DMS 273 (cell line): Measurements from ENCODE around the gene ABCA13.
"Not testable (repeated sequence)": the region's sequence is repeated elsewhere in the genome, so short reads cannot be mapped to it uniquely, and the experiment has no call there.

Source experiments
- DNase-seq: peaks from one replicate; lab custom pipeline; 2025; ENCODE audit not compliant: unreplicated experiment; lab: John Stamatoyannopoulos, UW

Gene ABCA13, protein sequence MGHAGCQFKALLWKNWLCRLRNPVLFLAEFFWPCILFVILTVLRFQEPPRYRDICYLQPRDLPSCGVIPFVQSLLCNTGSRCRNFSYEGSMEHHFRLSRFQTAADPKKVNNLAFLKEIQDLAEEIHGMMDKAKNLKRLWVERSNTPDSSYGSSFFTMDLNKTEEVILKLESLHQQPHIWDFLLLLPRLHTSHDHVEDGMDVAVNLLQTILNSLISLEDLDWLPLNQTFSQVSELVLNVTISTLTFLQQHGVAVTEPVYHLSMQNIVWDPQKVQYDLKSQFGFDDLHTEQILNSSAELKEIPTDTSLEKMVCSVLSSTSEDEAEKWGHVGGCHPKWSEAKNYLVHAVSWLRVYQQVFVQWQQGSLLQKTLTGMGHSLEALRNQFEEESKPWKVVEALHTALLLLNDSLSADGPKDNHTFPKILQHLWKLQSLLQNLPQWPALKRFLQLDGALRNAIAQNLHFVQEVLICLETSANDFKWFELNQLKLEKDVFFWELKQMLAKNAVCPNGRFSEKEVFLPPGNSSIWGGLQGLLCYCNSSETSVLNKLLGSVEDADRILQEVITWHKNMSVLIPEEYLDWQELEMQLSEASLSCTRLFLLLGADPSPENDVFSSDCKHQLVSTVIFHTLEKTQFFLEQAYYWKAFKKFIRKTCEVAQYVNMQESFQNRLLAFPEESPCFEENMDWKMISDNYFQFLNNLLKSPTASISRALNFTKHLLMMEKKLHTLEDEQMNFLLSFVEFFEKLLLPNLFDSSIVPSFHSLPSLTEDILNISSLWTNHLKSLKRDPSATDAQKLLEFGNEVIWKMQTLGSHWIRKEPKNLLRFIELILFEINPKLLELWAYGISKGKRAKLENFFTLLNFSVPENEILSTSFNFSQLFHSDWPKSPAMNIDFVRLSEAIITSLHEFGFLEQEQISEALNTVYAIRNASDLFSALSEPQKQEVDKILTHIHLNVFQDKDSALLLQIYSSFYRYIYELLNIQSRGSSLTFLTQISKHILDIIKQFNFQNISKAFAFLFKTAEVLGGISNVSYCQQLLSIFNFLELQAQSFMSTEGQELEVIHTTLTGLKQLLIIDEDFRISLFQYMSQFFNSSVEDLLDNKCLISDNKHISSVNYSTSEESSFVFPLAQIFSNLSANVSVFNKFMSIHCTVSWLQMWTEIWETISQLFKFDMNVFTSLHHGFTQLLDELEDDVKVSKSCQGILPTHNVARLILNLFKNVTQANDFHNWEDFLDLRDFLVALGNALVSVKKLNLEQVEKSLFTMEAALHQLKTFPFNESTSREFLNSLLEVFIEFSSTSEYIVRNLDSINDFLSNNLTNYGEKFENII (N-terminal part only)

DNA sequence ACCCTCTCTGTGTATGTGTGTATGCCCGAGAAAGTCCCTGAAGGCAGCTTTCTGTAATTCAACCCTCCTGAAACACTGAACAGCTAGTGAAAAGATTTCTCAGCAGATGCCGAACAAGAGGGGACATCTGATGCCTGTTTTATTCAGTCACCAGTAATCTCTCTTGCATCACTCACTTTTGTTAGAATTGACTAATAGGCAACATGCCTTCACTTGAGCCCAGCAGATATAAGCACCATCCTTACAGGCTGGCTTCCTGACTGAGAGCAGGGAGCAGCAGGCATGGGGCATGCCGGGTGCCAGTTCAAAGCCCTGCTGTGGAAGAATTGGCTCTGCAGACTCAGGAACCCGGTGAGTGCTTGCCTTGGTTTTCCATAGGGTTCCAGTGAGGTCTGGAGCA is at the start of gene ABCA13:
Gene ABCA13 (plus strand): TSS at position 257 of the 400 bp plus-strand sequence. CDS start 26 bp downstream, at position 283.
- no peak for DNase-seq

DNA sequence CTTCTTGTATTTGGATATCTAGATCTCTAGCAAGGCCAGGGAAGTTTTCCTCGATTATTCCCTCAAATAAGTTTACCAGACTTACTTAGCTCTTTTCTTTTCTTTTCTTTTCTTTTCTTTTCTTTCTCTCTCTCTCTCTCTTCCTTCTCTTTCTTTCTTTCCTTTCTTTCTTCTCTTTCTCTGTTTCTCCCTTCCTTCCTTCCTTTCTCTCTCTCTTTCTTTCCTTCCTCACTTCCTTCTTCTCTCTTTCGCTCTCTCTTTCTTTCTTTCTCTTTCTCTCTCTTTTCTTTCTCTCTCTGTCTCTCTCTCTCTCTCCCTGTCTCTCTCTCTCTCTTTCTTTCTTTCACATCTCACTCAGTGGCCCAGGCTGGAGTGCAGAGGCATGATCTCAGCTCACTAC is 45.2 kb upstream of the ABCA13 start:
- DNase-seq = no peak

DNA sequence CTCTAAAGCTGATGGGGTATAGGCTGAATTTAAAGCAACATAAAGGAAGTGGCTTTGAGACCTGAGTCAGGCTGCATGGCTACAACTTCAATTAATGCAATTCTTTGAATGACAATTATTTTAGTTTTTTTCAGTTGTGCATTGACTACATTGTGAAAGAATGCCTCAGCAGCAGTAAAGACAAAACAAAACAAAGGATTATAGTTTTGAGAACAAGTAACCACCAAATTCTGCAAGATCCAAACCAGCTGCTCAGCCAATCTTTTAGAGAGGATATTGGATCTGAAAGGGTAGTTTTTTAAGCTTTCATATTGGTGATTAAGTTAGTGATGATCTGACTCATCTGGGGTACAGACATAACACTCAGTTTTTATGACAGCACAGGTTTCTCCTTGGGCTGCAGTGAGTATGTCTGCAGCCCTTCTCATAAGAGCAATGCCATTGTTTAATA is 40.6 kb upstream of the ABCA13 start:
- no peak for DNase-seq

DNA sequence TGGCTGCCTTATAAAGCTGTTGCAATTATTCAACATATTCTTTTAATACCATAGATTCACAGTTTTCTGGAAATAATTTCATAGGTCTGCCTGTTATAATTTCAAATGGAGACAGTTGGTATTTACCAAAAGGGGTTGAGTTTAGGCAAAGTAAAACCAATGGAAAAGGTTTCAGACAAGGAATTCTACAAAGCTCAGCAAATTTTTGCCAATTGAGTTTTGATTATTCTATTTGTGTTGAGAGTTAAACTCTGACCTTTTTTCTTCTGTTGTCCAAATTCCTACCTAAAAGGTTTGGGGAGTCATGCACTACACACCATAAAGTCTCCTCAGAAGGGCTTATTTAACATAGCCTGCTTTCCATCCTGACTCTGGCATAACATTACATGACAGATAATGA is 38.5 kb upstream of the ABCA13 start:
- DNase-seq = no peak

DNA sequence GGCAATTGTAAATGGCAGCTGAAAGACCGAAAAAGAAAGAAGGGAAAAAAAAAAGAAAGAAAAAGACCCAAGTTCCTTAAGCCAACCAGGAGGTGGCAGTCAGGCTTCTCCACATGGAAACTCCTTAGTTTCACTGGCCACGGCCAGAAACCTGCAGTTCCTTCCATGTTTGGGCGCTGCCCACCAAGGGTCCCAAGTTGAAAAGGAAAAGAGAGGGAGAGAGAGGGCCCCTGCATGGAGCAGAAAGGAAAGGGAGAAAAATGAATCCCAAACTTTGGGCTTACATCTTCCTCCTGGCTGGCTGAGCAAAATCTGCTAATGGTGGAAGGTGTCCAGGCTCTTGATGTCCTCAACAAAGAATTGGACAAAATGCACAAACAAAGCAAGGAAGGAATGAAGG is 31.8 kb upstream of the ABCA13 start:
- DNase-seq = peak; percentile 17

DNA sequence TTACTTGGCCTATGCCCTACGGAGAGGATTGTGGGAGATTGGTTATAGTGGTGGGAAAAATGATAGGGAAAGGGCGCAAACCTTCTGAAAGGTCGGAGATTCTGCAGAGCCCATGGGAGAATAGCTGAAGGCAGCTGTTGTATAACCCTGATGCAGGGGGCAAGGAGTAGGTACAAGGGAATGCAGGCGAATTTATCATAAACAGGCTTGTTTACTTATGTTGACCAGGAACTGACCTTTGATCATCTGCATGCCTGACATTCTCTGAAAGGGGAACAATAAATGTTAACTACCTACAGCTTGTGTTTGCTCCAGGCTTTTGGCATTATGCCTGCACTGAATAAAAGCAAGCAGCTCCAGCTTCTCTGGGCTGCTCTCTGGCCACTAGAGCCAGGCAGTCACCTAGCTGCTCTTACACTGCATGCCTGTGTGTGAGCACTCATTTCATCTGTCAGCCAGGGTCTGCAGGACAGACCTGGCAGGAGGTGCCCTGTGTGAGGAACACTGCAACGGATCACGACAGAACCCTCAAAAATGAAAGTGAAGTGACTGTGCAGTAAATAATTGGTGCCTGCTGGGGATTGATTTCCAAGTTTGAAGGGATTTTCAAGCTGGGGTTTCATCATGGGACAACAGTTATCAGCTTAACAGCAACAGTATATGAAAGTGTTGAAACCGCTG is 31.1 kb upstream of the ABCA13 start:
- DNase-seq = no peak

DNA sequence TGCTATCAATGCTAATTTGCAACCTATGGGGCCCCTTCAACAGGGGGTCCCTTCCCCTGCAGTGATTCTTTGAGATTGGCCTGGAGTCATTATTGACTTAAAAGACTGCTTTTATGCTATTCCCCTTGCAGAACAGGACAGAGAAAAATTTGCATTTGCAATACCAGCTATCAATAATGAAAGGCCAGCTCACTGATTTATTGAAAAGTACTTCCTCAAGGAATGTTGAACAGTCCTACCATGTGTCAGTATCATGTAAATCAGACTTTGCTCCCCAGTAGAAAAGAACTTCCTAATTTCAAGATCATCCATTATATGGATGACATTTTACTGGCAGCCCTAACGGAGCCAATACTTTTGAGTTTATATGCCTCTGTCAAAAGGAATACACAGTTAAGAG is 29.7 kb upstream of the ABCA13 start:
- DNase-seq = no peak

DNA sequence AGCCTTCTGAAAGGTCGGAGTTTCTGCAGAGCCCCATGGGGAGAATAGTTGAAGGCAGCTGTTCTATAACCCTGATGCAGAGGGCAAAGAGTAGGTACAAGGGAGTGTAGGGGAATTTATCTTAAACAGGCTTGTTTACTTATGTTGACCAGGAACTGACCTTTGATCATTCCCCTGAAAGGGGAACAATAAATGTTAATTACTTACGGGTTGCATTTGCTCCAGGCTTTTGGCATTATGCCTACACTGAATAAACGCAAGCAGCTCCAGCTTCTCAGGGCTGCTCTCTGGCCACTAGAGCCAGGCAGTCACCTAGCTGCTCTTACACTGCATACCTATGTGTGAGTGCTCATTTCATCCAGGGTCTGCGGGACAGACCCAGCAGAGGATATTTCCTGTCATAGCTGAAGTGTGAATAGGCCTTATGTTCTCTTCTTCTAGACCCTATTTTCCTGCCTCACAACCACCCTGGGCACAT is 26.9 kb upstream of the ABCA13 start:
- no peak for DNase-seq

DNA sequence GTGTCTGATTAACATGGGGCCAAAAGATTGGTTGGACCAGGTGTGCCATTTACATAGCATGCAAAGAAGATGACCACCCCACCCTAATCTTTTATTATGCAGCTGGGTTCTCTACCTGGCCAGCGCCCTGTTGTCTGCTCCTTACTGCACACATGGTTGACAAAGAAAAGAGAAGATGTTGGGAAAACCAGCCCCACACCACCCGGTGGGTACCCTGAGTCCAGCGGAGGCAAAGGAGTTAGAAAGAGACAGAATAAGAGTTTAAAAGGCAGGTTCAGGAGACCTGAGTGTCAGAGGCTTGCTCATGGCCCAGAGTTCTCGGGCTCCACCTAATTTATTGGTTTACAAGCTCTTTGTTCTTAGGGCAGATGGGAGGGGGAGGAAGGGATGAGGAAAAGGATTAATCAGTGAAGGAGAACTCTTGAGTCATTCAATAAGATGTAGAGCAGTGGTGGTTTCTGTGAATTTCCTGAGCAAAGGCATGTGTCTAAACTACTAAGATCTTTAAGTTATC is 24.1 kb upstream of the ABCA13 start:
- no peak for DNase-seq

DNA sequence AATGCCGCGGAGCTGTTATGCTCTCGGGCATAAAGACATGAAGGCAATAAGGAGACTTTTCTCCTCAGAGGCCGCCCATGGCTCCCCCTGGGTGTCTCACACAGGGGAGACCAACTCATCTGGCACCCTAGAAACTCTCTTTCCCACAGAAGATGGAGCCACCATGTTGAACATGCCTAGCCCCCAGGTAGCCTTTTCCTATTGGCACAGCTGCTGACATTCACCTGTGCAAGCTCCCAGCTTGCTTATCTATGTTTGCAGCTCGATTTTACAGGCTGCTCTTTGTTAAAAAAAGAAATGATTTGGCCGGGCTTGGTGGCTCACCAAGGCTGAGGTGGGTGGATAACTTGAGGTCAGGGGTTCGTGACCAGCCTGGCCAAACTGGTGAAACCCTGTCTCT is 23.6 kb upstream of the ABCA13 start:
- DNase-seq = not testable (repeated sequence)

DNA sequence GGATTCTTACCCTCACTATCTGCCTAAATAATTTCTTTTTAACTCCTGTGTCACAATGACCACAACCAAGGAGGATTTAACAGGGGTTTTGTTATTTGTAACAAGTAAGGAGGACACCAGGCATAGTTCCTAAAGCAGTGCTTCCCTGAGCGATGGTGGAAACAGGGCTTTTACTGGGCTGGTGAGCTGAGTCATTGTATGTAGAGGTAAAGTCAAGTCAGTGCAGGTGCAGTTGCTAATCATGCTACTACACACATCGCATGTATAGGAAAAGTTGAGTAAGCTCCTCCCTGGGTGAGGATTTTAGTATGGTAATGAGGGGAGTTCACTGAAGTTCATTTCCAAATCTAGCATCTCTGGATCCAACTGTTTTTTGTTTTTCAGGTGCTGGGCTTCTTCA is 22.9 kb upstream of the ABCA13 start:
- DNase-seq = no peak

DNA sequence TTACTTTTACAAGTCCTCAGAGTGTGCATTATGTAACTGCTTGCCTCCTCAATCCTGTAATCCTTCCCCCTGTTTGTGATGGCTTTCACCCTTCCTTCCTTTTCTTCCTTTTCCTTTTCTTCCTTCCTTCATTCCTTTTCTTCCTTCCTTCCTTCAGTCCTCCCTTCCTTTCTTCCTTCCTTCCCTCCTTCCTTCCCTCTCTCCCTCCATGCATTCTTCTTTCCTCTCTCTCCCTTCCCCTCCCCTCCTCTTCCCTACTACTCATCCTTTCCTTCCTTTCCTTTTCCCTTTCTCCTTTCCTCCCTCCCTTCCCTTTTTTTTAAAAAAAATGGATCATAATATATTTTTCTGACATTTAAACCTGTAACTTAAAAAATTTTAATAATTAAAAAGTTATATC is 22.2 kb upstream of the ABCA13 start:
- no peak for DNase-seq

DNA sequence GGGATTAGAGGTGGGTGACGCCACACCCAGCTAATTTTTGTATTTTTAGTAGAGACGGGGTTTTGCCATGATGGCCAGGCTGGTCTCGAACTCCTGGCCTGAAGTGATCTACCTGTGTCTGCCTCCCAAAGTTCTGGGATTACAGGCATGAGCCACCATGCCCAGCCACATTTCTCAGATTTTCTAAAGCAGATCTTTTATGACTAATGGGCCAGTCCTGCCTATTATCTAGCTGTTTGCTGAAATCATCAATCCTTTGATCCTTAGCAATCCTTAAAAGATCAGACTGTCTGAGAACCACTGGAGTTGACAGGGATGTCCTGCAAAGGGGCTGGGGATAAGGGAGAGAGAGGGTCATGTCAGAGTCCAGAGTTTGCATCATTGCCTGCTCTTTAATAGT is 21.2 kb upstream of the ABCA13 start:
- no peak for DNase-seq

DNA sequence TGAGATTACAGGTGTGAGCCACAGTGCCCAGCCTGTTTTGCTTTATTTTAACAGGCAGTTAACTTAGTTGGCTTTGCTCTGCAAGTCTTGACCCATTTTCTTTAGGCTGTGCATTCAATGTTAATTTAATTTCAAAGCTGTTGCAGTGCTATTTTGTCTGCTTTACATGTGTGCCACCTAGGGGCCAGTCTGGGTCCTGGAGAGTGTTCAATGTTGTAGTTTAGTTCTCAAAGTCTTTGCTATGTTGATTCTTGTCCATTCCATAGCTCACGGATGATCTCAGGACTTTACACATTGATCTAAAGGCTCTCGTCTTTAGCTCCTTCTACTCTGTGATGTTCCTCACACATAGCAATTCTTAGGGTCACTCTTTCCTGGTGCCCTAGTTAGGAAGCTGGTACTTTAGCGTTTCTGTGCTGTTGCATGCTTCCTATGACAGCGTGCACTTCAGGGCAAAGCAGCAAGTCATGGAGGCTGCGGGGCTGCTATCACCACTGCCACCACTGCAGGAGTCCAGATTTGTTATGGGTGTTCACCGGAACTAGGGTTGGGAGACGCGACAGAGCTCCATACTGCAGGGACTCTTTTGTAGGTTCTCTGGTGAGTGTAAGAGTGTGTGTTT is 16.4 kb upstream of the ABCA13 start:
- peak; percentile 34 for DNase-seq

DNA sequence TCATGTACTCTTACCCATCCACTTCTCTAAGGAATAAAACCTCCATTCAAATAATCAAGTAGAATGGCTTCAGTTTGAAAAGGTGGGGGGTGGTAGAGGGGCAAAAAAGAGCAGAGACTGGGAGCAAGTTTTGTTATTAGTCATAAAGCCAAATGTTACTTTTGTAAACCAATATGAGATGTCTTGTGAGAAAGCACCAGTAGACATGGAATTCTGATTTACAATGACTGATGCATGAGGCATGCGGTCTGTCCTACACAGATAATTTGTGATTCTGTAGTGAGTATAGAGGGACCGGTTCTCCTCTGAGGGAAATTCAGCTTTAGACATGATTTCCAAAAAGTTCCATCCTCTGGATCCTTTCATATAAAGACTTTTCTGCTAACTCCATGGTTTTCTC is 12.9 kb upstream of the ABCA13 start:
- DNase-seq = no peak

DNA sequence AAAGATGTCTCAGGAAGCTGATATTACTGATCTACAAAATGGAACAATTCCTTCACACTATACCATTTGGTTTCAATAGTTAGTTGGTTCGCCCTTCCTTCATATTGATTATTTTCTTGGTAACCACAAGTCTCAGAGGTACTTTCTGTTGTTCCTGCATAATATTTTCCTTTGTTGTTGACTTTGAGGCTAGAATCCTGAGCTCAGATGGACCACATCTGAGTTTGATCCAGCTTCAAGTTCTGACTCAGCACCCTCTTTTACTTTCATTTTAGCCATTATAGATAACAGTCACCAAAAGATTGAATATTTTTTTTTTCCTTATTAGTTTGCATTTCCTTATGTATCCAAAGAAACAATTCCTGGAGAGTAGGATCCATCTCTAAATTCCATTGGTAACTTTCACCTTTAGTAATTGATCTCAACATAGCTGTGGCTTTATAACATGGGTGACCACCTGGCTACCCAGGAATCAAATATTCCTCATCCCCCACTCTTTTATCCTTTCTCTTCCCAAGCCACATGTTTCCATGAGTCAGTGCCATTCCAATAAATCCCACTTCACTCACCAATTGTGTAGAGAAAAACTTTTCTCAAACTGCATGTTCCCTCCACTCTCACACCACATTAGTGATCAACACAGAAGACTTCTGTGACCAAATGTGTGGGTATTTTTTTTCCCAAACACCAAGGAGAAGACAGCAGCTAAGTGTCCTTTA is 9.7 kb upstream of the ABCA13 start:
- DNase-seq = no peak

DNA sequence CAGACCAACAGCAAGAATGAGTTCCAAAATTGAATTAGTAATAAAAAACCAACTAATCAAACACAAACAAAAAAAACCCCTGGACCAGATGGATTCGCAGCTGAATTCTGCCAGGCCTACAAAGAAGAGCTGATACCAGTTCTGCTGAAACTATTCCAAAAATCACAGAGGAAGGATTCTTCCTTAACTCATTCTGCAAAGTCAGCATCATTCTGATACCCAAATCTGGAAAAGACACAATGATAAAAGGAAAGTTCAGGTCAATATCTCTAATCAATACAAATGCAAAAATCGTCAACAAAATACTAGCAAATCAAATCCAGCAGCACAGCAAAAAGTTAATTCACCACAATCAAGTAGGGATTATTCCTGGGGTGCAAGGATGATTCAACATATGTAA is 6.1 kb upstream of the ABCA13 start:
- no peak for DNase-seq

DNA sequence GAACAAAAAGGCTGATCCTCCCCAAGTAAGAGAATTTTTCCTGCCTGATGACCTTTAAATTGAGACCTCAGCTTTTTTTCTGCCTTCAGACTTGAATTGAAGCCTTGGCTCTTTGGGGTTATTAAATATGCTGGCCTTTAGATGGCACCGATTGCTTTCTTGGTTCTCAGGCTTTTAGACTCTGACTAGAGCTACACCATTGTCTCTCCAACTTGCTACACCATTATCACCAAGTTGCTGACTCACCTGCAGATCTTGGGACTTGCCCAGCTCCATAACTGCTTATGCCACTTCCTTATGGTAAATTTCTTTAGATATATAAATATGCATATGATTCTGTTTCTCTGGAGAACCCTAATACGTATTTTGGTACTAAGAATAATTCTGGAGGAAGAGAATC is 3.1 kb upstream of the ABCA13 start:
- no peak for DNase-seq

DNA sequence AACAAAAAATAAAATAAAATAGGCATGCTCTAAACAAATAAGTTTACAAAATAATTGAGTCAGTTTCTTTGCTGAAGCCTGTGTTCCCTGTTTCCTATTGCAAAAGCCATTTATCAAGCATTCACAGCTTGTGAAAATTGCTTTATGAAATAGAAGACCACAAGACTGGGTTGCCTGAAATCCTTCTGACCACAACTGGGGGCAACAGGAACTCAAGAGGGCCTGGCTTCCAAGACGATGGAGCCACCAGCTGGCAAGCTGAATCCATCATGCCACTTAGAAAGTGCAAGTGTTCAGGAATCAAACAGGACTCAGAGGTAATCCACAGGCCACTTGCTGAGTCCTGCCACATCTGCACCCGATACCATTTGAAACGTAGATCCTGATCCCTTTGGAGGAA is 752 bp upstream of the ABCA13 start:
- no peak for DNase-seq
